Central memory CD4-positive, alpha-beta T cell (primary cell): ENCODE measurements around the gene IFT122.
"Not testable (repeated sequence)": the region's sequence is repeated elsewhere in the genome, so short reads cannot be mapped to it uniquely, and the experiment has no call there.

Source experiments
- DNase-seq: peaks from one replicate; pipeline ENCODE4 v3.0.0; 2022

IFT122 gene

DNA sequence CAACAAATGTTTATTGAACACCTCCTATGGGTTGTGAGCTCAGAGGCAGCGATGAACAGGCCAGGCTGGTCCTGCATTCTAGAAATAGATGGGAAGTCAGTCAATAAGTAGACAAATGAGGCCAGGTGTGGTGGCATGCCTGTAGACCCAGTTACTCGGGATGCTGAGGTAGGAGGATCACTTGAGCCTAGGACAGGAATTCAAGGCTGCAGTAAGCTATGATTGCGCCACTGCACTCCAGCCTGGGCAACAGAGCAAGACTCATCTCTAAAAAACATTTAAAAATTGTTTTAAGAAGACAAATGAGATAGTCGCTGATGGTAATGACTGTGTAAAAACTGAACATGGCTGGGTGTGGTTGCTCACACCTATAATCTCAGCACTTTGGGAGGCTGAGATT is 84.1 kb downstream of the IFT122 start:
- DNase-seq, result no peak

DNA sequence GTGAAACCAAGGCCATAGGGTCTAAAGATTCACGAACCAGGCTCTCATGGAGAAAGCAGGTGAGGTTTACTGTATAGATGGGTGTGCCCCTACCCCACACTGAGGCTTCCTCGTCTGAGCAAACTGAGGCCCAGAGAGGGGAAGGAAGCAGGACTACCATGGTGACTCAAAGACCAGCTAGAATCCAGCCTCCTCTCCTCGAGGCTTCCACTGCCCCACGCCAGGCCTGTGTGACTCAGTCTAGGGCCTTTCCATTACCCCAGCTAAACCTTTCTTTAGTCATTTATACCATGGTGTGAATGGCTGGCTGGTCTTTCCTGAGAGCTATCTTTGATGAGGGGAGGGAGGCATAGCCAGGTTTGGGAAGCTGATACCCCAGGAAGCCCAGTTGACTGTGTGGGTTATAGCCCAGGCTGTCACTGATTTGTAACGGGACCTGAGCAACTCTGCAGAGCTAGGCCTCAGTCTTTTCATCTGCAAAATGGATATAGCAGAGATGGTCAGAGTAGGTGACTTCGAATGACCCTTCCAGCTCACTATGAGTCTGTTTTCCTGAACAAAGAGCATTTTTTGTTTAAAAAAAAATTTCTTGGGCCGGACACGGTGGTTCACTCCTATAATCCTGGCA is 85.4 kb downstream of the IFT122 start:
- no peak for DNase-seq

DNA sequence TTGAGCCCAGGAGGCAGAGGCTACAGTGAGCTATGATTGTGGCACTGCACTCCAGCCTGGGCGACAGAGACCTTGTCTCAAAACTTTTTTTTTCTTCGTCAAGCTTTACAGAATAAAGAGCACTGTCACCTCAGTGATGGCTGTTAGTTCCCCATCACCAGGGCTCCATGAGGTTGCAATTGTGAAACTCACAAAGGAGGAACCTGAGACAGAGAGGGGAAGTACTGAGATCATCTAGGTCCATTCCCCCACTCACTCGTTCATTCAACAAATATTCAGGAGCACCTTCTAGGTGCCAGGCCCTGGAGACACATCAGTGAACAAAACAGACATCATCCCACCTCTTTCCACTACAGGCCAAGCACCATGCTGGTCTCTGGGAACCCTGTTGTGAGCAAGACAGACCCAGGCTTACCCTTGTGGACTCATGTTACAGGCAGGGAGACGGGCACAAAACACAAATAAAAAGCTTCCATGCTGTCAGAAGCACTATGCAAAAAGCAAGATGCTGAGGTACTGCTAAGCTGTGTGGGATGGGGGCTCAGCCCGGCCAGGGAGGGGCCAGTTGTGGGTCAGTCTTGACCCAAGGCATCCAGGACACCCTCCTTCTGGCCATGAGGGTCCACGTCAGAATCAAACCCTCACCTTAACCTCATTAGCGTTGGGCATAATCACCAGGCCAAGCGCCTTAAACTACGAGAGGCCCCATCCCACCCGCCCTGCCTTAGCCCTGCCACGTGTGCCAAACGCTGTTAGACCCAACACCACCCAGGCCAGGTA is 86.3 kb downstream of the IFT122 start:
- no peak for DNase-seq

DNA sequence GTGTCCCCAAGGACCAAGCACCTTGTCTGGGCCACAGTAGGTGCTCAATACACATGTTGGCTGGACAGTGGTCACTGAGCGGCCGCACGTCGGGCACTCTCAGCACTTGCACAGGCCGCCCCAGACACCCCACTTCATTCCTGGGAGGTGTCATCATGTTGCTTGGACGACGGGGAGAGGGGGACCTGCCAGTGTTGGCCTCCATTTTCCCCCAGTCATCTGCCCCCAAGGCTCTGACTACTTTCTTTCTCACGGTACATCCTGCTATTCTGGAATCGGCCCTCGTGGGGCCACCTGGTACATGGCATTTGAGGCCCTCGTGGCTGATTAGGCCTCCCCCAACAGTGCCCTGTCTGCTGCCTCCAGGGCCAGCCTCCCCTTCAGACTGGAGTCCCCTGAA is 87.2 kb downstream of the IFT122 start:
- no peak for DNase-seq

DNA sequence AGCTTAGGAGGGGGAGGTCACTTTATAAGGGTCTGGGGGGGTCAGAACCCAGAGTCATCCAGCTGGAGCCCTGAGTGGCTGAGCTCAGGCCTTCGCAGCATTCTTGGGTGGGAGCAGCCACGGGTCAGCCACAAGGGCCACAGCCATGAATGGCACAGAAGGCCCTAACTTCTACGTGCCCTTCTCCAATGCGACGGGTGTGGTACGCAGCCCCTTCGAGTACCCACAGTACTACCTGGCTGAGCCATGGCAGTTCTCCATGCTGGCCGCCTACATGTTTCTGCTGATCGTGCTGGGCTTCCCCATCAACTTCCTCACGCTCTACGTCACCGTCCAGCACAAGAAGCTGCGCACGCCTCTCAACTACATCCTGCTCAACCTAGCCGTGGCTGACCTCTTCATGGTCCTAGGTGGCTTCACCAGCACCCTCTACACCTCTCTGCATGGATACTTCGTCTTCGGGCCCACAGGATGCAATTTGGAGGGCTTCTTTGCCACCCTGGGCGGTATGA is 88.6 kb downstream of the IFT122 start, which contains the start of gene RHO:
Gene RHO, plus strand, starts transcription at position 51 of the 512 bp plus-strand sequence. Its CDS starts 95 bp downstream, at position 146.
- DNase-seq, result no peak

DNA sequence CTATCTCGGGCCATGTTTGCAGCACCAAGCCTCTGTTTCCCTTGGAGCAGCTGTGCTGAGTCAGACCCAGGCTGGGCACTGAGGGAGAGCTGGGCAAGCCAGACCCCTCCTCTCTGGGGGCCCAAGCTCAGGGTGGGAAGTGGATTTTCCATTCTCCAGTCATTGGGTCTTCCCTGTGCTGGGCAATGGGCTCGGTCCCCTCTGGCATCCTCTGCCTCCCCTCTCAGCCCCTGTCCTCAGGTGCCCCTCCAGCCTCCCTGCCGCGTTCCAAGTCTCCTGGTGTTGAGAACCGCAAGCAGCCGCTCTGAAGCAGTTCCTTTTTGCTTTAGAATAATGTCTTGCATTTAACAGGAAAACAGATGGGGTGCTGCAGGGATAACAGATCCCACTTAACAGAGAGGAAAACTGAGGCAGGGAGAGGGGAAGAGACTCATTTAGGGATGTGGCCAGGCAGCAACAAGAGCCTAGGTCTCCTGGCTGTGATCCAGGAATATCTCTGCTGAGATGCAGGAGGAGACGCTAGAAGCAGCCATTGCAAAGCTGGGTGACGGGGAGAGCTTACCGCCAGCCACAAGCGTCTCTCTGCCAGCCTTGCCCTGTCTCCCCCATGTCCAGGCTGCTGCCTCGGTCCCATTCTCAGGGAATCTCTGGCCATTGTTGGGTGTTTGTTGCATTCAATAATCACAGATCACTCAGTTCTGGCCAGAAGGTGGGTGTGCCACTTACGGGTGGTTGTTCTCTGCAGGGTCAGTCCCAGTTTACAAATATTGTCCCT is 89.6 kb downstream of the IFT122 start:
- no peak for DNase-seq

DNA sequence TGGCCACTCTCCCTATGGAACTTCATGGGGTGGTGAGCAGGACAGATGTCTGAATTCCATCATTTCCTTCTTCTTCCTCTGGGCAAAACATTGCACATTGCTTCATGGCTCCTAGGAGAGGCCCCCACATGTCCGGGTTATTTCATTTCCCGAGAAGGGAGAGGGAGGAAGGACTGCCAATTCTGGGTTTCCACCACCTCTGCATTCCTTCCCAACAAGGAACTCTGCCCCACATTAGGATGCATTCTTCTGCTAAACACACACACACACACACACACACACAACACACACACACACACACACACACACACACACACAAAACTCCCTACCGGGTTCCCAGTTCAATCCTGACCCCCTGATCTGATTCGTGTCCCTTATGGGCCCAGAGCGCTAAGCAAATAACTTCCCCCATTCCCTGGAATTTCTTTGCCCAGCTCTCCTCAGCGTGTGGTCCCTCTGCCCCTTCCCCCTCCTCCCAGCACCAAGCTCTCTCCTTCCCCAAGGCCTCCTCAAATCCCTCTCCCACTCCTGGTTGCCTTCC is 90.3 kb downstream of the IFT122 start:
- DNase-seq, result no peak

DNA sequence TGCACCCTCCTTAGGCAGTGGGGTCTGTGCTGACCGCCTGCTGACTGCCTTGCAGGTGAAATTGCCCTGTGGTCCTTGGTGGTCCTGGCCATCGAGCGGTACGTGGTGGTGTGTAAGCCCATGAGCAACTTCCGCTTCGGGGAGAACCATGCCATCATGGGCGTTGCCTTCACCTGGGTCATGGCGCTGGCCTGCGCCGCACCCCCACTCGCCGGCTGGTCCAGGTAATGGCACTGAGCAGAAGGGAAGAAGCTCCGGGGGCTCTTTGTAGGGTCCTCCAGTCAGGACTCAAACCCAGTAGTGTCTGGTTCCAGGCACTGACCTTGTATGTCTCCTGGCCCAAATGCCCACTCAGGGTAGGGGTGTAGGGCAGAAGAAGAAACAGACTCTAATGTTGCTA is 90.8 kb downstream of the IFT122 start:
- DNase-seq, result no peak

DNA sequence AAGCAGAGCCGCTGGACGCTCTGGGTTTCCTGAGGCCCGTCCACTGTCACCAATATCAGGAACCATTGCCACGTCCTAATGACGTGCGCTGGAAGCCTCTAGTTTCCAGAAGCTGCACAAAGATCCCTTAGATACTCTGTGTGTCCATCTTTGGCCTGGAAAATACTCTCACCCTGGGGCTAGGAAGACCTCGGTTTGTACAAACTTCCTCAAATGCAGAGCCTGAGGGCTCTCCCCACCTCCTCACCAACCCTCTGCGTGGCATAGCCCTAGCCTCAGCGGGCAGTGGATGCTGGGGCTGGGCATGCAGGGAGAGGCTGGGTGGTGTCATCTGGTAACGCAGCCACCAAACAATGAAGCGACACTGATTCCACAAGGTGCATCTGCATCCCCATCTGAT is 91.7 kb downstream of the IFT122 start:
- DNase-seq, result no peak

DNA sequence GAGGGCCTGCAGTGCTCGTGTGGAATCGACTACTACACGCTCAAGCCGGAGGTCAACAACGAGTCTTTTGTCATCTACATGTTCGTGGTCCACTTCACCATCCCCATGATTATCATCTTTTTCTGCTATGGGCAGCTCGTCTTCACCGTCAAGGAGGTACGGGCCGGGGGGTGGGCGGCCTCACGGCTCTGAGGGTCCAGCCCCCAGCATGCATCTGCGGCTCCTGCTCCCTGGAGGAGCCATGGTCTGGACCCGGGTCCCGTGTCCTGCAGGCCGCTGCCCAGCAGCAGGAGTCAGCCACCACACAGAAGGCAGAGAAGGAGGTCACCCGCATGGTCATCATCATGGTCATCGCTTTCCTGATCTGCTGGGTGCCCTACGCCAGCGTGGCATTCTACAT is 92.2 kb downstream of the IFT122 start:
- no peak for DNase-seq

DNA sequence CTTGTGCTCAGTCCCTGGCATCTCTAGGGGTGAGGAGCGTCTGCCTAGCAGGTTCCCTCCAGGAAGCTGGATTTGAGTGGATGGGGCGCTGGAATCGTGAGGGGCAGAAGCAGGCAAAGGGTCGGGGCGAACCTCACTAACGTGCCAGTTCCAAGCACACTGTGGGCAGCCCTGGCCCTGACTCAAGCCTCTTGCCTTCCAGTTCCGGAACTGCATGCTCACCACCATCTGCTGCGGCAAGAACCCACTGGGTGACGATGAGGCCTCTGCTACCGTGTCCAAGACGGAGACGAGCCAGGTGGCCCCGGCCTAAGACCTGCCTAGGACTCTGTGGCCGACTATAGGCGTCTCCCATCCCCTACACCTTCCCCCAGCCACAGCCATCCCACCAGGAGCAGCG is 93.4 kb downstream of the IFT122 start:
- DNase-seq, result no peak

DNA sequence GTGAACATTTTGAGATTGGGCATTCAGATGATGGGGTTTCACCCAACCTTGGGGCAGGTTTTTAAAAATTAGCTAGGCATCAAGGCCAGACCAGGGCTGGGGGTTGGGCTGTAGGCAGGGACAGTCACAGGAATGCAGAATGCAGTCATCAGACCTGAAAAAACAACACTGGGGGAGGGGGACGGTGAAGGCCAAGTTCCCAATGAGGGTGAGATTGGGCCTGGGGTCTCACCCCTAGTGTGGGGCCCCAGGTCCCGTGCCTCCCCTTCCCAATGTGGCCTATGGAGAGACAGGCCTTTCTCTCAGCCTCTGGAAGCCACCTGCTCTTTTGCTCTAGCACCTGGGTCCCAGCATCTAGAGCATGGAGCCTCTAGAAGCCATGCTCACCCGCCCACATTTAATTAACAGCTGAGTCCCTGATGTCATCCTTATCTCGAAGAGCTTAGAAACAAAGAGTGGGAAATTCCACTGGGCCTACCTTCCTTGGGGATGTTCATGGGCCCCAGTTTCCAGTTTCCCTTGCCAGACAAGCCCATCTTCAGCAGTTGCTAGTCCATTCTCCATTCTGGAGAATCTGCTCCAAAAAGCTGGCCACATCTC is 94.5 kb downstream of the IFT122 start:
- DNase-seq, result no peak

DNA sequence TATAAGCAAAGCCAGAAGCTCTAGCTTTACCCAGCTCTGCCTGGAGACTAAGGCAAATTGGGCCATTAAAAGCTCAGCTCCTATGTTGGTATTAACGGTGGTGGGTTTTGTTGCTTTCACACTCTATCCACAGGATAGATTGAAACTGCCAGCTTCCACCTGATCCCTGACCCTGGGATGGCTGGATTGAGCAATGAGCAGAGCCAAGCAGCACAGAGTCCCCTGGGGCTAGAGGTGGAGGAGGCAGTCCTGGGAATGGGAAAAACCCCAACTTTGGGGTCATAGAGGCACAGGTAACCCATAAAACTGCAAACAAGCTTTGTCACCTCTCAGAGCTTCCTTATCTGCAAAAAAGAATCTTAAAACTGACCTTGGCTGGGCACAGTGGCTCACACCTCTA is 95.1 kb downstream of the IFT122 start:
- DNase-seq, result no peak

DNA sequence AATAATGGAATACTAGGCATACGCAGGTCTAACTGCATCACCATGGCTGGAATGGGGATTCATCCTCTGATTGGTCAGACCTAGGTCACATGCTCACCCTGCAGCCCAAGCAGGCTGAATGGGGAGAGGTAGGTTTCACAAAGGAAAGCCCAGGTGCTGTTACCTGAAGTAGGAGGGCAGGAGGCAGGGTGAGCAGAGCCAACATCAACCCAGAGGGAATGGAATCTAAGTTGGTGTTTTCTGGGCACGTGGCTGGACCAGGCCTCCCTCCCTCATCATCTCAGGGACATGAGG is 96.3 kb downstream of the IFT122 start:
- DNase-seq, result no peak

DNA sequence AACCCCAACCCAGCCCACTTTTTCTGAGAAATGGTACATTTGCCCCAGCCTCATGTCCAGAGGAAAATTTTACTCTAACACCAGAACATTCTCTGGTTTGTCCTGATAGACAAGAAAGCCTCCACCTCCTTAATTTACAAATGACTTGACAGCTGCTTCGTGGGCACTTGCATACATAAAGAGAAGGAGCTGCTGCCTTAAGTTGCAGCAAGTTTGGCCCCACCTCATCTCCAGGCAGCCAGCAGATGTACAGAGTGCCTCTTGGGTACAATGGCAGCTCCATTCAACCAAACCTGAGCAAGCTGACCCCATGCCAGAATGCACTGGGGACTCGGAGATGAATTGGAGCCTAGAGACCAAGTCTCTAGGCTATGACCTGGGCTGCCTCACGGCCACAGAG is 96.8 kb downstream of the IFT122 start:
- DNase-seq, result no peak

DNA sequence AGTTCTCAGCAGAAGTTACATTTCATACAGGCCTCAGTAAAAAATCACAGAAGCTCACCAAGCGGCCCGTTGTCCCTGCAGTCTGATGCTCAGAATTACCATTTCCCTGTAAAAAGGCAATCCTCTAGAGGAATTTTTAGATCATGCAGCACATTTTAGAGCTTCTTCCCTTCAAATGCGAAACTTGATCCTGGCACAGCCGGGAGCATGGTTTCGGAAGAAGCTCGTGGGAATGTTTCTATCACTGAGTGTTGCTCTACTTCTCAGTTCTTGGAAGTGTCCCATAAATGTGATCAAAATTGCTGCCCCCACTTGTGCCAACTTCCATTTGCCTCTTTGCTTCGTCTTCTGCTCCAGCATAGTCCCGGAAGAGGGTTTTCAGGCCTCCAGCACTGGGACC is 99.2 kb downstream of the IFT122 start:
- DNase-seq, result no peak

DNA sequence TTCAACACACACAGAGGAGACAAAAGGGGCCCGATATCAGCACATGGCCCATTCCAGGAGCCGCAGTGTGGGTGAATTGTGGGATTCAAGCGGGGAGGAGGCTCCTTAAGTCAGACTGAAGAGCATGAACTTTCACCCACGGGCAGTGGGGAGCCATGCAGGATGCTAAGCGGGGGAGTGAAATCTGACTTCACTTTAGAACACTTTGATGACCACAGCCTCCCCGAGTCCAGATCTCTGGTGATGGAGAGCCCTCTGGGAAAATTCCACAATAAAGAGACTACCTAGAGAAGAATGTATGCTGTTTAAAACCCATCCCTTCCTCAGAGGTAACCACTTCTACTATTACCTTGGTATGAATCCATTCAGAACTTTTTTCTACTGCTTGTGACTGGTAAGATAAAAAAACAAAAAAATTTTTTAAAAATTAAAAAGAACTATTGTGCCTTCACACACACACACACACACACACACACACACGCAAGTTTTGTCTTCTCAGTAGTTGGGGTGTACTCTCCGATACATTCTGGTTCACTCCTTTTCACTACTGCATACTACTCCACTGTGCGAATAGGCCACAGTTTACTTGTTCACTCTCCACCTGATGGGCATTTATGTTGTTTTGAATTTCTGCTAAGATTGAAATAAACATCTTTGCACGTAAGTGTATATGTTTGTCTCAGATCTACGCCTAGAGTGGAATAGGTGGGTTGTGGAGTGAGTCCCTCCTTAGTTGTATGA is 100.9 kb downstream of the IFT122 start:
- DNase-seq, result no peak

DNA sequence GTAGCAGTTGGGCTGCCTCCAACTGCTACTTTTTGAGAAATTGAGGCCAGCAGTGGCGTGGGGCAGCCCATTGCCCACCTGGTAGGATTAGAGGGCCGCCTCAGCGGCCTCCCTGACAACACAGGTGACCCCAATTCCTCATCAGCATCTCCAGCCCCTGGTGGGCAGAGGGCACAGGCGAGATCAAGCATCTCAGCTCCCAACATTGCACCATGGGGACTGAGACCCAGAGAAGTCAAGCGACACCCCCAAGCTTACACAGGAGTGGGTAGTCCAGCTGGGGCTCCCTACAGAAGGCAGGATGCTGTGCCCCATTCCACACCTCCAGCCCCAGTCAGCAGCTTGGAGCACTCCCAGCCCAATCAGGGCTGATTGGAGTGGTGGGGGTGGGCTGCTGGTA is 102.7 kb downstream of the IFT122 start:
- no peak for DNase-seq

DNA sequence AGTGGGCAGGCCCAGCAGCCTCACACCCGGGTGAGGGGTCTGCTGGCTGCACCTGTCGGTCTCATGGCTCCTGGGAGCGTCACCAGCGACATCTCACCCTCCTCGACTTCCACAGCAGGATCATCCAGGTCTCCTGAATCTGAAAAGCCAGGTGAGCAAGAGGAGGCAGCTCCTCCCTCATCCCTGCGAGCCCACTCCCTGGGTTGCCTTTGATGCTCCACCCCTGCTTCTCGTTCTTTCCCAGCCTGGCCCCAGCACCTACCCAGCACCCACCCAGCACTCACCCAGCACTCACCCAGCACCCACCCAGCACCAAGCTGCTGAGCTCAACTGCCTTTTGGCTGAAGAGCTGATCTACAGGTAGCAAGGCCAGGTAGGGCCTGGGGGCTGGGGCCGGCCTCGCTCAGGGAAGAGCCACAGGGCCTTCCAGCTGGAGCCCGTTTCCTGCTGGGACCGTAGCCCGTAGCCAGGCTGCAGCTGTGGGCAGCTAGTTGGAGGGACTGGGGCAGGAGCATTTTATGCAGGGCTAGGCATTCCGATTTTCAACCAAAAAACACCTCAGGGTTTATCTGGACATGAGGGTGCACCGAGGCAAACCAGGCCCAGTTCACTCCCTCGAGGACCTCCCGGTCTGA is 103.2 kb downstream of the IFT122 start, which contains the start of gene H1-8:
Gene H1-8, plus strand, starts transcription at position 20 of the 635 bp plus-strand sequence. Its CDS starts 44 bp downstream, at position 64.
- no peak for DNase-seq

DNA sequence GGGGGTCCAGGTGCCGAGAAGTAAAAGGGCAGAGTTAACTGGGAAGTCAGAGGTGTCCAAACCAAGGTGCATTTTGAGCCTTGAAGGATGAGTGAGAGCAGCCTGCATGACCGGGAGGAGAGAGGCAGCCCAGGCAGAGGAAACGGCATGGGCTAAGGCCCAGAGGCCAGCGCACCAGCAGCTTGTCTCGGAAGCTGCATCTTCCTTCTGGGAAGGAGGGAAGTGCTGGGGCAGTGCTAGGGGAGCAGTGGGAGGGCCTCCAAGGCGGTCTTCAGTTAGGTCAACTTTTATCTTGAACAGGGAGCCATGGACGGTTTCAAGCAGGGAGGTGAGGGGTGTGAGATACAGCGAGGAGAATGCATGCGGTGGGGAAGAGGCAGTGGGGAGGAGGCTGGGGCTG is 104.0 kb downstream of the IFT122 start:
- no peak for DNase-seq

DNA sequence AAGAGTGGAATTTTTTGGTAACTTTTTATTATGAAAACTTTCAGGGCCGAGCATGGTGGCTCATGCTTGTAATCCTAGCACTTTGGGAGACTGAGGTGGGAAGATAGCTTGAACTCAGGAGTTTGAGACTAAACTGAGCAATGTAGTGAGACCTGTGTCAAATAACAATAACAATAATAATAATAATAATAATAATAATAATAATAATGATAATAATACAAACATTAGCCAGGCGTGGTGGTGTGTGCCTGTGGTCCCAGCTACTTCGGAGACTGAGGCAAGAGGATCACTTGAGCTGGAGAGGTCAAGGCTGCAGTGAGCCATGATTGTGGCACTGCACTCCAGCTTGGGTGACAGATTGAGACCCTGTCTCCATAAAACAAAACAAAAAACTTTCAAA is 105.9 kb downstream of the IFT122 start:
- not testable (repeated sequence) for DNase-seq

DNA sequence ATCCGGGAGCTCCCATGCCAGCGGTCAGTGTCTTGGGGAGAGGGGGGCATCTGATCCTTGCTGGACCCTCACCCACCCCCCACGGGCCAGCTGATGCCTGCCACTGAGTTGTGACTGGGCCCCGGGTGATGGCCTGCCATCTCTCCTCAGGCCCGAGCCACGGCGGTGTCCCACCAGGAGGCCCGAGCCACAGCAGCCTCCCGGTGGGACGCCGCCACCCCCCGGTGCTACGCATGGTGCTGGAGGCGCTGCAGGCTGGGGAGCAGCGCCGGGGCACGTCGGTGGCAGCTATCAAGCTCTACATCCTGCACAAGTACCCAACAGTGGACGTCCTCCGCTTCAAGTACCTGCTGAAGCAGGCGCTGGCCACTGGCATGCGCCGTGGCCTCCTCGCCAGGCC is 107.2 kb downstream of the IFT122 start:
- DNase-seq, result no peak
